SK-N-SH treated with all-trans-retinoic acid at 6 μM for 48 hours (cell line): ENCODE data around the gene AVPI1.

Experiments used
- ATAC-seq: fragments of 200-7000 bp; cut with Tn5 transposase; 3 replicates; pipeline ENCODE4 v1.9.1; 2020; ENCODE audit warnings: mild to moderate bottlenecking, moderate library complexity
- ARNTL ChIP-seq: fragments of 450-650 bp; formaldehyde crosslinking; IDR thresholded peaks from 2 replicates; pipeline ENCODE4 v1.5.0; 2020; ENCODE audit warnings: low read depth, mild to moderate bottlenecking, moderate library complexity, borderline replicate concordance
- BACH2 ChIP-seq: fragments of 250-450 bp; sonication (Bioruptor Pico); IDR thresholded peaks from 2 replicates; pipeline ENCODE4 v1.9.0; 2021; ENCODE audit warnings: mild to moderate bottlenecking, borderline replicate concordance
- CSDC2 ChIP-seq: fragments of 250-450 bp; sonication (Bioruptor Pico); IDR thresholded peaks from 2 replicates; pipeline ENCODE4 v1.5.0; 2020; ENCODE audit warnings: mild to moderate bottlenecking, moderate library complexity
- ESRRG ChIP-seq: fragments of 250-450 bp; sonication (Bioruptor Pico); IDR thresholded peaks from 2 replicates; pipeline ENCODE4 v1.6.1; 2021; ENCODE audit warnings: mild to moderate bottlenecking
- GLIS3 ChIP-seq: fragments of 250-450 bp; sonication (Bioruptor Pico); IDR thresholded peaks from 2 replicates; pipeline ENCODE4 v1.5.0; 2020; ENCODE audit warnings: mild to moderate bottlenecking, moderate library complexity
- ISL1 ChIP-seq: fragments of 250-450 bp; sonication (Bioruptor Pico); IDR thresholded peaks from 2 replicates; pipeline ENCODE4 v2.1.2; 2022; ENCODE audit warnings: mild to moderate bottlenecking, moderate library complexity
- OSR1 ChIP-seq: fragments of 250-450 bp; sonication (Bioruptor Pico); IDR thresholded peaks from 2 replicates; pipeline ENCODE4 v1.8.0; 2022; ENCODE audit warnings: moderate library complexity, mild to moderate bottlenecking, inconsistent platforms
- PPARA ChIP-seq: fragments of 250-450 bp; sonication (Bioruptor Pico); IDR thresholded peaks from 2 replicates; pipeline ENCODE4 v1.5.0; 2020; ENCODE audit warnings: mild to moderate bottlenecking, borderline replicate concordance
- RARB ChIP-seq: fragments of 250-450 bp; sonication (Bioruptor Pico); IDR thresholded peaks from 2 replicates; pipeline ENCODE4 v1.8.0; 2021; ENCODE audit warnings: mild to moderate bottlenecking, moderate library complexity
- SNAI2 ChIP-seq: fragments of 250-450 bp; sonication (Bioruptor Pico); IDR thresholded peaks from 2 replicates; pipeline ENCODE4 v1.5.0; 2020; ENCODE audit warnings: mild to moderate bottlenecking, moderate library complexity
- TCF4 ChIP-seq: fragments of 250-450 bp; sonication (Bioruptor Pico); IDR thresholded peaks from 2 replicates; pipeline ENCODE4 v1.8.0; 2021; ENCODE audit warnings: mild to moderate bottlenecking, moderate library complexity, borderline replicate concordance
- TOX ChIP-seq: fragments of 250-450 bp; sonication (Bioruptor Pico); IDR thresholded peaks from 2 replicates; pipeline ENCODE4 v1.8.0; 2021; ENCODE audit warnings: mild to moderate bottlenecking, moderate library complexity, borderline replicate concordance
- ZC3H10 ChIP-seq: fragments of 250-450 bp; sonication (Bioruptor Pico); IDR thresholded peaks from 2 replicates; pipeline ENCODE4 v1.5.1; 2021; ENCODE audit warnings: mild to moderate bottlenecking, moderate library complexity
- ZFP3 ChIP-seq: fragments of 250-450 bp; sonication (Bioruptor Pico); IDR thresholded peaks from 2 replicates; pipeline ENCODE4 v1.5.0; 2020; ENCODE audit warnings: mild to moderate bottlenecking, moderate library complexity
- ZFP30 ChIP-seq: fragments of 450-650 bp; formaldehyde crosslinking; IDR thresholded peaks from 2 replicates; pipeline ENCODE4 v1.5.0; 2022; ENCODE audit warnings: mild to moderate bottlenecking, moderate library complexity
- ZNF565 ChIP-seq: fragments of 450-650 bp; formaldehyde crosslinking; conservative IDR thresholded peaks from 2 replicates; pipeline ENCODE4 v1.5.0; 2020; ENCODE audit warnings: low read depth, mild to moderate bottlenecking, moderate library complexity
- ZNF8 ChIP-seq: fragments of 450-650 bp; formaldehyde crosslinking; IDR thresholded peaks from 2 replicates; pipeline ENCODE4 v1.5.0; 2020; ENCODE audit warnings: mild to moderate bottlenecking, moderate library complexity
- TF ChIP-seq, protein P1 (sequence below): fragments of 250-450 bp; sonication (Bioruptor Pico); IDR thresholded peaks from 2 replicates; pipeline ENCODE4 v1.5.1; 2020; ENCODE audit warnings: low read depth, mild to moderate bottlenecking, moderate library complexity
- TF ChIP-seq, protein P2 (sequence below): fragments of 250-450 bp; sonication (Bioruptor Pico); IDR thresholded peaks from 2 replicates; pipeline ENCODE4 v1.5.0; 2020; ENCODE audit warnings: mild to moderate bottlenecking, moderate library complexity
- TF ChIP-seq, protein P3 (sequence below): fragments of 250-450 bp; sonication (Bioruptor Pico); IDR thresholded peaks from 2 replicates; pipeline ENCODE4 v1.8.0; 2021; ENCODE audit warnings: low read depth, mild to moderate bottlenecking, moderate library complexity, borderline replicate concordance
- TF ChIP-seq, protein P4 (sequence below): fragments of 250-450 bp; sonication (Bioruptor Pico); IDR thresholded peaks from 2 replicates; pipeline ENCODE4 v1.8.0; 2020; ENCODE audit warnings: mild to moderate bottlenecking, moderate library complexity, borderline replicate concordance
- TF ChIP-seq, protein P5 (sequence below): fragments of 250-450 bp; sonication (Bioruptor Pico); IDR thresholded peaks from 2 replicates; pipeline ENCODE4 v1.5.1; 2021; ENCODE audit warnings: mild to moderate bottlenecking, moderate library complexity

Gene AVPI1

DNA sequence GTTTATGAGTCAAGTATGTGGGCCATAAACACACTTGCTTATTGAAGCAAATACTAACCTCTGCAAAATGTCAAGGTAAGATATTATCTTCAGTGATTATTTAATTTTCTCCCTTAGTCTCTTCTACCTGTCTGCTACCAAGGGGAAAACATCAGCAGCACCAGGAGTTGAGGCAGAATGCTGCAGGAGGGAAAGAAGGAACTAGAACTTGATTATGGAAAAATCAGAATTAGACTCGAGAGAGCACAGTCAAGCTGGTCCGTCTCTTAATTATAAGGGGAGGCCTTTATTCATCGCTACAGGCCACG lies 45.0 kb upstream of the AVPI1 start:
- TF ChIP-seq ZC3H10 (CRISPR knock-in tag) = no peak
- TF ChIP-seq, protein P1, sequence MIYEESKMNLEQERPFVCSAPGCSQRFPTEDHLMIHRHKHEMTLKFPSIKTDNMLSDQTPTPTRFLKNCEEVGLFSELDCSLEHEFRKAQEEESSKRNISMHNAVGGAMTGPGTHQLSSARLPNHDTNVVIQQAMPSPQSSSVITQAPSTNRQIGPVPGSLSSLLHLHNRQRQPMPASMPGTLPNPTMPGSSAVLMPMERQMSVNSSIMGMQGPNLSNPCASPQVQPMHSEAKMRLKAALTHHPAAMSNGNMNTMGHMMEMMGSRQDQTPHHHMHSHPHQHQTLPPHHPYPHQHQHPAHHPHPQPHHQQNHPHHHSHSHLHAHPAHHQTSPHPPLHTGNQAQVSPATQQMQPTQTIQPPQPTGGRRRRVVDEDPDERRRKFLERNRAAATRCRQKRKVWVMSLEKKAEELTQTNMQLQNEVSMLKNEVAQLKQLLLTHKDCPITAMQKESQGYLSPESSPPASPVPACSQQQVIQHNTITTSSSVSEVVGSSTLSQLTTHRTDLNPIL = no peak
- no peak for TF ChIP-seq ARNTL (CRISPR knock-in tag)
- no peak for TF ChIP-seq GLIS3 (CRISPR knock-in tag)
- TF ChIP-seq BACH2 (CRISPR knock-in tag) = no peak
- no peak for TF ChIP-seq ZNF8 (CRISPR knock-in tag)
- no peak for TF ChIP-seq RARB (CRISPR knock-in tag)
- no peak for TF ChIP-seq ESRRG
- TF ChIP-seq CSDC2 (CRISPR knock-in tag) = no peak
- TF ChIP-seq, protein P2, sequence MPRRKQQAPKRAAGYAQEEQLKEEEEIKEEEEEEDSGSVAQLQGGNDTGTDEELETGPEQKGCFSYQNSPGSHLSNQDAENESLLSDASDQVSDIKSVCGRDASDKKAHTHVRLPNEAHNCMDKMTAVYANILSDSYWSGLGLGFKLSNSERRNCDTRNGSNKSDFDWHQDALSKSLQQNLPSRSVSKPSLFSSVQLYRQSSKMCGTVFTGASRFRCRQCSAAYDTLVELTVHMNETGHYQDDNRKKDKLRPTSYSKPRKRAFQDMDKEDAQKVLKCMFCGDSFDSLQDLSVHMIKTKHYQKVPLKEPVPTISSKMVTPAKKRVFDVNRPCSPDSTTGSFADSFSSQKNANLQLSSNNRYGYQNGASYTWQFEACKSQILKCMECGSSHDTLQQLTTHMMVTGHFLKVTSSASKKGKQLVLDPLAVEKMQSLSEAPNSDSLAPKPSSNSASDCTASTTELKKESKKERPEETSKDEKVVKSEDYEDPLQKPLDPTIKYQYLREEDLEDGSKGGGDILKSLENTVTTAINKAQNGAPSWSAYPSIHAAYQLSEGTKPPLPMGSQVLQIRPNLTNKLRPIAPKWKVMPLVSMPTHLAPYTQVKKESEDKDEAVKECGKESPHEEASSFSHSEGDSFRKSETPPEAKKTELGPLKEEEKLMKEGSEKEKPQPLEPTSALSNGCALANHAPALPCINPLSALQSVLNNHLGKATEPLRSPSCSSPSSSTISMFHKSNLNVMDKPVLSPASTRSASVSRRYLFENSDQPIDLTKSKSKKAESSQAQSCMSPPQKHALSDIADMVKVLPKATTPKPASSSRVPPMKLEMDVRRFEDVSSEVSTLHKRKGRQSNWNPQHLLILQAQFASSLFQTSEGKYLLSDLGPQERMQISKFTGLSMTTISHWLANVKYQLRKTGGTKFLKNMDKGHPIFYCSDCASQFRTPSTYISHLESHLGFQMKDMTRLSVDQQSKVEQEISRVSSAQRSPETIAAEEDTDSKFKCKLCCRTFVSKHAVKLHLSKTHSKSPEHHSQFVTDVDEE (CRISPR knock-in tag) = no peak
- TF ChIP-seq TCF4 = no peak
- no peak for TF ChIP-seq ZNF565
- no peak for TF ChIP-seq SNAI2 (CRISPR knock-in tag)
- TF ChIP-seq, protein P3, sequence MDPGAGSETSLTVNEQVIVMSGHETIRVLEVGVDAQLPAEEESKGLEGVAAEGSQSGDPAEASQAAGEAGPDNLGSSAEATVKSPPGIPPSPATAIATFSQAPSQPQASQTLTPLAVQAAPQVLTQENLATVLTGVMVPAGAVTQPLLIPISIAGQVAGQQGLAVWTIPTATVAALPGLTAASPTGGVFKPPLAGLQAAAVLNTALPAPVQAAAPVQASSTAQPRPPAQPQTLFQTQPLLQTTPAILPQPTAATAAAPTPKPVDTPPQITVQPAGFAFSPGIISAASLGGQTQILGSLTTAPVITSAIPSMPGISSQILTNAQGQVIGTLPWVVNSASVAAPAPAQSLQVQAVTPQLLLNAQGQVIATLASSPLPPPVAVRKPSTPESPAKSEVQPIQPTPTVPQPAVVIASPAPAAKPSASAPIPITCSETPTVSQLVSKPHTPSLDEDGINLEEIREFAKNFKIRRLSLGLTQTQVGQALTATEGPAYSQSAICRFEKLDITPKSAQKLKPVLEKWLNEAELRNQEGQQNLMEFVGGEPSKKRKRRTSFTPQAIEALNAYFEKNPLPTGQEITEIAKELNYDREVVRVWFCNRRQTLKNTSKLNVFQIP (CRISPR knock-in tag) = no peak
- TF ChIP-seq ZFP30 = no peak
- TF ChIP-seq, protein P4, sequence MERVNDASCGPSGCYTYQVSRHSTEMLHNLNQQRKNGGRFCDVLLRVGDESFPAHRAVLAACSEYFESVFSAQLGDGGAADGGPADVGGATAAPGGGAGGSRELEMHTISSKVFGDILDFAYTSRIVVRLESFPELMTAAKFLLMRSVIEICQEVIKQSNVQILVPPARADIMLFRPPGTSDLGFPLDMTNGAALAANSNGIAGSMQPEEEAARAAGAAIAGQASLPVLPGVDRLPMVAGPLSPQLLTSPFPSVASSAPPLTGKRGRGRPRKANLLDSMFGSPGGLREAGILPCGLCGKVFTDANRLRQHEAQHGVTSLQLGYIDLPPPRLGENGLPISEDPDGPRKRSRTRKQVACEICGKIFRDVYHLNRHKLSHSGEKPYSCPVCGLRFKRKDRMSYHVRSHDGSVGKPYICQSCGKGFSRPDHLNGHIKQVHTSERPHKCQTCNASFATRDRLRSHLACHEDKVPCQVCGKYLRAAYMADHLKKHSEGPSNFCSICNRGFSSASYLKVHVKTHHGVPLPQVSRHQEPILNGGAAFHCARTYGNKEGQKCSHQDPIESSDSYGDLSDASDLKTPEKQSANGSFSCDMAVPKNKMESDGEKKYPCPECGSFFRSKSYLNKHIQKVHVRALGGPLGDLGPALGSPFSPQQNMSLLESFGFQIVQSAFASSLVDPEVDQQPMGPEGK (CRISPR knock-in tag) = no peak
- no peak for TF ChIP-seq PPARA (CRISPR knock-in tag)
- no peak for TF ChIP-seq ZFP3
- TF ChIP-seq, protein P5, sequence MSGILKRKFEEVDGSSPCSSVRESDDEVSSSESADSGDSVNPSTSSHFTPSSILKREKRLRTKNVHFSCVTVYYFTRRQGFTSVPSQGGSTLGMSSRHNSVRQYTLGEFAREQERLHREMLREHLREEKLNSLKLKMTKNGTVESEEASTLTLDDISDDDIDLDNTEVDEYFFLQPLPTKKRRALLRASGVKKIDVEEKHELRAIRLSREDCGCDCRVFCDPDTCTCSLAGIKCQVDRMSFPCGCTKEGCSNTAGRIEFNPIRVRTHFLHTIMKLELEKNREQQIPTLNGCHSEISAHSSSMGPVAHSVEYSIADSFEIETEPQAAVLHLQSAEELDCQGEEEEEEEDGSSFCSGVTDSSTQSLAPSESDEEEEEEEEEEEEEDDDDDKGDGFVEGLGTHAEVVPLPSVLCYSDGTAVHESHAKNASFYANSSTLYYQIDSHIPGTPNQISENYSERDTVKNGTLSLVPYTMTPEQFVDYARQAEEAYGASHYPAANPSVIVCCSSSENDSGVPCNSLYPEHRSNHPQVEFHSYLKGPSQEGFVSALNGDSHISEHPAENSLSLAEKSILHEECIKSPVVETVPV (CRISPR knock-in tag) = no peak
- TF ChIP-seq ISL1 = no peak
- no peak for ATAC-seq

DNA sequence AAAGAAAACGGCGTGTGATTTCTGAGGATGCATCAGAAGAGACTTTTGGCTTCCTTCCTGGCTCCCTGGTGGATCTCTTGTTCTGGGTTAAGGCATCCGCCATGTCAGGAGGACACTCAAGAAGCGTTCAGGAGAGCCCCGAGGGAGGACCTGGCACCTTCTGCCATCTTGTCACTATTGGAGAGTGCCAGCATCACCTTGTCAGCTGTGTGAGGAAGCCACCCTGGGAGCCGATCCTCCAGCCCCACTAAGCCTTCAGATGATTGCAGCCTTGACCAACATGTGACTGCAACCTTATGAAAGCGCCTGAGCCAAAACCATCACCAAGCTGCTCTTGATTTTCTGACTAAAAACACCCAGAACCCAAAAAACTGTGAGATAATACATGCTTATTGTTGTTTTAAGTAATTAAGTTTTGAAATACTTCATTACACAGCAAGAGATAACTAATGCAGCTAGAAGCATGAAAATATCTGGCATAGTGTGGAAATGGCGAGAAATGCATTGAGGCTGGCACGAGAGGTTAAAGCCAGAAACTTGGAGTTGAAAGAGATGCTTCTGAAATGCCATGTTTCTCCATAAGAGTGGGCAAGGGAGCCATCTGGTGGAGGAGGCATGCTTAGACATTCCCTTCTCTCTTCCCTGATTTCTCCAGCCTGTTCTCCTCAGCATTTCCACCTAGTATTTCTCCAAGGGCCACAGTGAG lies 44.5 kb upstream of the AVPI1 start:
- no peak for TF ChIP-seq ZFP3
- TF ChIP-seq, protein P1 = no peak
- TF ChIP-seq ZFP30 = no peak
- no peak for TF ChIP-seq BACH2 (CRISPR knock-in tag)
- TF ChIP-seq OSR1 (CRISPR knock-in tag) = no peak
- TF ChIP-seq, protein P3 (CRISPR knock-in tag) = no peak
- no peak for TF ChIP-seq ZC3H10 (CRISPR knock-in tag)
- no peak for TF ChIP-seq GLIS3 (CRISPR knock-in tag)
- TF ChIP-seq ESRRG = no peak
- TF ChIP-seq PPARA (CRISPR knock-in tag) = no peak
- no peak for TF ChIP-seq ZNF565
- no peak for TF ChIP-seq ARNTL (CRISPR knock-in tag)
- TF ChIP-seq TOX (CRISPR knock-in tag) = no peak
- ATAC-seq = peak; percentile 94
